HepG2 (cell line): ENCODE data around the gene TUBB4B. TPM values are rescaled to one million over a fixed set of nuclear protein-coding genes. Genes with fewer than 3 reads are reported as not detected.
A peak's percentile ranks its signal among the peaks of the same experiment; 100 is the strongest.

ENCODE experiments used
- ATRX ChIP-seq: sonication (generic); formaldehyde crosslinking; IDR thresholded peaks from 2 replicates; pipeline ENCODE4 v1.4.0; 2020; ENCODE audit warnings: missing genetic modification reagents, borderline replicate concordance
- E2F1 ChIP-seq: sonication (generic); formaldehyde crosslinking; IDR thresholded peaks from 2 replicates; pipeline ENCODE4 v1.5.0; 2020; ENCODE audit warnings: missing genetic modification reagents
- HOXA9 ChIP-seq: sonication (generic); formaldehyde crosslinking; IDR thresholded peaks from 2 replicates; pipeline ENCODE4 v1.8.1; 2022; ENCODE audit warnings: missing genetic modification reagents, mild to moderate bottlenecking, moderate library complexity, borderline replicate concordance
- JUNB ChIP-seq: sonication (generic); formaldehyde crosslinking; IDR thresholded peaks from 2 replicates; pipeline ENCODE4 v1.8.0; 2022; ENCODE audit warnings: missing genetic modification reagents, mild to moderate bottlenecking, borderline replicate concordance
- KDM1A ChIP-seq: IDR thresholded peaks from 2 replicates; pipeline ENCODE4 v1.6.1; 2016; ENCODE audit warnings: missing compliant biosample characterization
- MTERF4 ChIP-seq: sonication (generic); formaldehyde crosslinking; IDR thresholded peaks from 2 replicates; pipeline ENCODE4 v1.8.0; 2023; ENCODE audit warnings: mild to moderate bottlenecking, missing genetic modification reagents
- SOX6 ChIP-seq, 2 experiments: fragments of 450-650 bp in 1 of 2; sonication (generic) in 1 of 2; formaldehyde crosslinking in 1 of 2; IDR thresholded peaks; 2 replicates each; pipeline versions ENCODE4 v1.4.0 to v1.6.1; 2017 to 2020; ENCODE audit warnings: antibody characterized with exemption in 1 of 2, mild to moderate bottlenecking in 1 of 2, missing genetic modification reagents in 1 of 2
- SP4 ChIP-seq: sonication (generic); formaldehyde crosslinking; IDR thresholded peaks from 2 replicates; pipeline ENCODE4 v1.8.1; 2023; ENCODE audit warnings: mild to moderate bottlenecking, missing genetic modification reagents
- STAG1 ChIP-seq: sonication (generic); formaldehyde crosslinking; IDR thresholded peaks from 2 replicates; pipeline ENCODE4 v1.4.0; 2020; ENCODE audit warnings: missing genetic modification reagents
- TAF15 ChIP-seq: fragments of 200-400 bp; formaldehyde crosslinking; IDR thresholded peaks from one replicate; pipeline ENCODE4 v1.6.1; 2018; ENCODE audit warnings: mild to moderate bottlenecking, low read depth, low read length; ENCODE audit not compliant: poor library complexity, severe bottlenecking
- ZBTB43 ChIP-seq: sonication (generic); formaldehyde crosslinking; conservative IDR thresholded peaks from 2 replicates; pipeline ENCODE4 v1.4.0; 2020; ENCODE audit warnings: missing genetic modification reagents
- ZIK1 ChIP-seq: sonication (generic); formaldehyde crosslinking; IDR thresholded peaks from 2 replicates; pipeline ENCODE4 v1.5.0; 2020; ENCODE audit warnings: mild to moderate bottlenecking, low read depth, missing genetic modification reagents, borderline replicate concordance
- ZNF138 ChIP-seq: sonication (generic); formaldehyde crosslinking; IDR thresholded peaks from 2 replicates; pipeline ENCODE4 v1.5.0; 2020; ENCODE audit warnings: mild to moderate bottlenecking, low read depth, missing genetic modification reagents
- ZNF546 ChIP-seq: sonication (generic); formaldehyde crosslinking; conservative IDR thresholded peaks from 2 replicates; pipeline ENCODE4 v1.8.1; 2023; ENCODE audit warnings: mild to moderate bottlenecking, missing genetic modification reagents
- ZNF569 ChIP-seq: sonication (generic); formaldehyde crosslinking; IDR thresholded peaks from 2 replicates; pipeline ENCODE4 v1.5.0; 2020; ENCODE audit warnings: mild to moderate bottlenecking, missing genetic modification reagents, moderate library complexity, borderline replicate concordance
- ZNF589 ChIP-seq: sonication (generic); formaldehyde crosslinking; conservative IDR thresholded peaks from 2 replicates; pipeline ENCODE4 v1.8.0; 2022; ENCODE audit warnings: mild to moderate bottlenecking, moderate library complexity, missing genetic modification reagents
- ZNF687 ChIP-seq: sonication (generic); formaldehyde crosslinking; IDR thresholded peaks from 2 replicates; pipeline ENCODE4 v1.5.1; 2020; ENCODE audit warnings: mild to moderate bottlenecking, missing genetic modification reagents, moderate library complexity
- polyA plus RNA-seq, 8 experiments: library from polyadenylated mRNA; depleted of rRNA in 3 of 8; stranded (reverse) in 7 of 8; unstranded in 1 of 8; fragments of >200 nt; fragmentation: Illumina TruSeq in 4 of 8; extraction: Trizol in 4 of 8; gene quantifications; 2 replicates each; pipeline versions ENCODE4 v1.2.1 to v1.2.3, GENCODE V29; 2011 to 2016; ENCODE audit warnings: low read depth in 4 of 8, missing spikeins in 1 of 8, mixed read lengths in 1 of 8; ENCODE audit not compliant: insufficient read depth in 1 of 8
- total RNA-seq, 5 experiments: library from RNA; depleted of rRNA; stranded (reverse); fragments of >200 nt; fragmentation: Illumina TruSeq; extraction: Trizol; gene quantifications; 2 replicates each; pipeline ENCODE4 v1.2.3, GENCODE V29; 2016; ENCODE audit warnings: low read depth in 1 of 5

The TUBB4B gene
- total and polyA plus RNA-seq, 2 of the 13 experiments (the other 11 are each of a cell fraction or from before 2014, with no cell fraction given) = 182 to 412 TPM

GRCh38 chr9:137254624-137255447, 13.7 kb downstream of the TUBB4B start, which contains the start of gene NELFB (continued):
- TF ChIP-seq ZBTB43 (CRISPR knock-in tag) (0 out of 2 replicates have a peak, but pooled peaks have one; percentile 36), ZNF138 (CRISPR knock-in tag) (no peak), SOX6 (IDR thresholded peaks at IDR 0.05) (no peak), SOX6 (CRISPR knock-in tag; IDR thresholded peaks at IDR 0.05) (no peak), TAF15 (peak; percentile 34), ZNF589 (CRISPR knock-in tag) (peak; percentile 77; the same call in 1 of the 2 replicates), KDM1A (no peak), ZNF546 (CRISPR knock-in tag) (no peak), MTERF4 (no peak), SP4 (CRISPR knock-in tag) (peak; percentile 96), HOXA9 (no peak), ZNF569 (CRISPR knock-in tag) (no peak), ZNF687 (CRISPR knock-in tag) (peak; percentile 48), JUNB (CRISPR knock-in tag) (no peak), ZIK1 (peak; percentile 61; the same call in 1 of the 2 replicates), ATRX (no peak), E2F1 (CRISPR knock-in tag) (peak; percentile 90), STAG1 (no peak)
